HepG2 (cell line): ENCODE data around the gene MYEOV. TPM values are rescaled to one million over a fixed set of nuclear protein-coding genes. Genes with fewer than 3 reads are reported as not detected.

Experiments
- ATAC-seq: fragments of 200-7000 bp; cut with Tn5 transposase; 3 replicates; pipeline ENCODE4 v1.9.1; 2020; ENCODE audit warnings: mild to moderate bottlenecking, moderate library complexity
- BruUV-seq: library from RNA; stranded (reverse); fragments of 400-500 nt; replicated peaks from 2 replicates; lab custom pipeline; 2021; lab: Mats Ljungman, UMichigan
- CTCF ChIA-PET: fragments of 300-600 bp; formaldehyde crosslinking; extraction: SDS; loops from one replicate; lab custom pipeline; 2021; ENCODE audit warnings: low total read pairs, inconsistent platforms, low intra/inter-chr PET ratio; lab: Yijun Ruan, JAX
- POLR2A ChIA-PET: fragments of 350-600 bp; sonication (Branson Sonifier 250); formaldehyde crosslinking; loops from one replicate; lab custom pipeline; 2020; ENCODE audit warnings: antibody characterized with exemption, inconsistent platforms; lab: Yijun Ruan, JAX
- DNase-seq: peaks from one replicate; pipeline ENCODE4 v3.0.0-alpha.2; 2015; ENCODE audit warnings: low spot score
- FAIRE-seq: peaks from 3 replicates; lab custom pipeline; 2011; peaks lifted over from hg19 to GRCh38; lab: Jason Lieb, UNC
- H2AFZ ChIP-seq: one replicate; pipeline ENCODE4 v1.6.1; 2011; ENCODE audit warnings: low read length, inconsistent platforms
- H3K27ac ChIP-seq: fragments of 300-600 bp; 3 replicates; pipeline ENCODE4 v1.8.0; 2011; ENCODE audit warnings: mixed run types, mild to moderate bottlenecking, mixed read lengths, low read length, inconsistent platforms; ENCODE audit not compliant: insufficient read depth; ENCODE audit errors: extremely low read length
- H3K27me3 ChIP-seq, 2 experiments: fragments of 200-600 bp in 1 of 2; 2 replicates in 1 of 2; 3 replicates in 1 of 2; pipeline versions ENCODE4 v1.6.0 to v1.8.0; 2011; ENCODE audit warnings: low read length in 2 of 2, mild to moderate bottlenecking in 2 of 2, moderate library complexity in 2 of 2, inconsistent platforms in 1 of 2; ENCODE audit not compliant: insufficient read depth in 2 of 2, control insufficient read depth in 1 of 2
- H3K36me3 ChIP-seq, 2 experiments: fragments of 200-600 bp in 1 of 2; replicated peaks in 1 of 2; 2 replicates in 1 of 2; 3 replicates in 1 of 2; pipeline versions ENCODE4 v1.5.1 to v1.8.0; 2011; ENCODE audit warnings: low read length in 2 of 2, inconsistent platforms in 1 of 2; ENCODE audit not compliant: insufficient read depth in 2 of 2, control insufficient read depth in 1 of 2
- H3K4me1 ChIP-seq: 2 replicates; pipeline ENCODE4 v1.5.1; 2012; ENCODE audit warnings: low read length, inconsistent platforms; ENCODE audit not compliant: insufficient read depth
- H3K4me2 ChIP-seq: 2 replicates; pipeline ENCODE4 v1.6.0; 2011; ENCODE audit warnings: low read depth, low read length, inconsistent platforms
- H3K4me3 ChIP-seq, 3 experiments: fragments of 200-600 bp in 1 of 3; sonication (generic), shearing (Covaris generic) in 1 of 3; replicated peaks in 1 of 3; 2 replicates each; pipeline ENCODE4 v1.5.1; 2011 to 2016; ENCODE audit warnings: low read length in 3 of 3, inconsistent platforms in 2 of 3, low read depth in 2 of 3, mild to moderate bottlenecking in 2 of 3, control low read depth in 1 of 3, mixed read lengths in 1 of 3; ENCODE audit not compliant: insufficient read depth in 1 of 3
- H3K79me2 ChIP-seq: one replicate; pipeline ENCODE4 v1.6.1; 2011; ENCODE audit warnings: low read length, inconsistent platforms; ENCODE audit not compliant: insufficient read depth
- H3K9ac ChIP-seq: 2 replicates; pipeline ENCODE4 v1.6.0; 2011; ENCODE audit warnings: mild to moderate bottlenecking, low read depth, low read length, inconsistent platforms; ENCODE audit not compliant: insufficient read depth
- H3K9me3 ChIP-seq: 2 replicates; pipeline ENCODE4 v1.5.1; 2012; ENCODE audit warnings: mild to moderate bottlenecking, low read length
- H4K20me1 ChIP-seq: 2 replicates; pipeline ENCODE4 v1.6.0; 2011; ENCODE audit warnings: inconsistent platforms, mild to moderate bottlenecking, low read length, moderate library complexity; ENCODE audit not compliant: insufficient read depth
- IKZF5 ChIP-seq: IDR thresholded peaks from 2 replicates; pipeline ENCODE4 v1.6.1; 2018; ENCODE audit warnings: missing genetic modification reagents, mild to moderate bottlenecking, missing compliant biosample characterization
- MYNN ChIP-seq: sonication (generic); formaldehyde crosslinking; IDR thresholded peaks from 2 replicates; pipeline ENCODE4 v1.4.0; 2020; ENCODE audit warnings: mild to moderate bottlenecking, low read depth, missing genetic modification reagents
- NCOA2 ChIP-seq: sonication (generic); formaldehyde crosslinking; IDR thresholded peaks from 2 replicates; pipeline ENCODE4 v1.8.0; 2022; ENCODE audit warnings: inconsistent platforms
- NKX3-1 ChIP-seq: sonication (generic); formaldehyde crosslinking; IDR thresholded peaks from 2 replicates; pipeline ENCODE4 v1.5.0; 2020; ENCODE audit warnings: missing genetic modification reagents
- PRDM4 ChIP-seq: sonication (generic); formaldehyde crosslinking; IDR thresholded peaks from 2 replicates; pipeline ENCODE4 v1.9.0; 2021; ENCODE audit warnings: missing genetic modification reagents, borderline replicate concordance
- RNF219 ChIP-seq: sonication (generic); formaldehyde crosslinking; IDR thresholded peaks from 2 replicates; pipeline ENCODE4 v1.5.0; 2020; ENCODE audit warnings: mild to moderate bottlenecking, missing genetic modification reagents
- RORA ChIP-seq: sonication (generic); formaldehyde crosslinking; IDR thresholded peaks from 2 replicates; pipeline ENCODE4 v1.5.0; 2020; ENCODE audit warnings: mild to moderate bottlenecking, missing genetic modification reagents, moderate library complexity
- SOX13 ChIP-seq, 3 experiments: fragments of 450-650 bp in 1 of 3; sonication (generic) in 1 of 3; formaldehyde crosslinking in 1 of 3; IDR thresholded peaks in 2 of 3; conservative IDR thresholded peaks in 1 of 3; 2 replicates each; pipeline versions ENCODE4 v1.5.0 to v1.6.1; 2016 to 2020; ENCODE audit warnings: antibody characterized with exemption in 1 of 3, mild to moderate bottlenecking in 1 of 3, missing compliant biosample characterization in 1 of 3, missing genetic modification reagents in 1 of 3, moderate library complexity in 1 of 3
- TBX2 ChIP-seq: sonication (generic); formaldehyde crosslinking; IDR thresholded peaks from 2 replicates; pipeline ENCODE4 v1.5.0; 2020; ENCODE audit warnings: missing genetic modification reagents, mild to moderate bottlenecking, borderline replicate concordance
- U2AF1 ChIP-seq: fragments of 200-400 bp; formaldehyde crosslinking; optimal IDR thresholded peaks from 2 replicates; pipeline ENCODE3; 2017; ENCODE audit warnings: mild to moderate bottlenecking, low read depth, low read length
- ZBTB1 ChIP-seq: sonication (generic); formaldehyde crosslinking; IDR thresholded peaks from 2 replicates; pipeline ENCODE4 v1.4.0; 2020; ENCODE audit warnings: missing genetic modification reagents, borderline replicate concordance
- ZEB1 ChIP-seq: IDR thresholded peaks from 2 replicates; pipeline ENCODE4 v1.6.1; 2012; ENCODE audit warnings: mild to moderate bottlenecking, low read depth, inconsistent platforms; ENCODE audit not compliant: insufficient replicate concordance
- ZNF18 ChIP-seq: sonication (generic); formaldehyde crosslinking; IDR thresholded peaks from 2 replicates; pipeline ENCODE4 v1.8.0; 2022; ENCODE audit warnings: mild to moderate bottlenecking, missing genetic modification reagents; ENCODE audit not compliant: insufficient replicate concordance
- ZNF30 ChIP-seq: sonication (generic); formaldehyde crosslinking; IDR thresholded peaks from 2 replicates; pipeline ENCODE4 v1.5.0; 2020; ENCODE audit warnings: mild to moderate bottlenecking, missing genetic modification reagents
- ZNF337 ChIP-seq: sonication (generic); formaldehyde crosslinking; IDR thresholded peaks from 2 replicates; pipeline ENCODE4 v1.5.1; 2020; ENCODE audit warnings: missing genetic modification reagents, low read depth, mild to moderate bottlenecking, borderline replicate concordance
- WGBS: methylation state at CpG from one replicate; pipeline ENCODE4 v1.1.6; 2017; ENCODE audit warnings: low lambda C conversion rate; 5-methylcytosine and 5-hydroxymethylcytosine counted together
- in situ Hi-C: cut with HindIII; loops from 2 replicates; pipeline ENCODE4 v1.10.0; 2017; ENCODE audit warnings: low pct_unique_long_range_greater_than_20kb; ENCODE audit not compliant: extremely low pct_ligation_motif_present
- intact Hi-C: fragments of 100-400 bp; cut with micrococcal nuclease; formaldehyde crosslinking; loops from one replicate; pipeline ENCODE4 v1.10.0; 2022; ENCODE audit not compliant: unreplicated experiment
- polyA plus RNA-seq, 8 experiments: library from polyadenylated mRNA; depleted of rRNA in 3 of 8; stranded (reverse) in 7 of 8; unstranded in 1 of 8; fragments of >200 nt; fragmentation: Illumina TruSeq in 4 of 8; extraction: Trizol in 4 of 8; gene quantifications; 2 replicates each; pipeline versions ENCODE4 v1.2.1 to v1.2.3, GENCODE V29; 2011 to 2016; ENCODE audit warnings: low read depth in 4 of 8, missing spikeins in 1 of 8, mixed read lengths in 1 of 8; ENCODE audit not compliant: insufficient read depth in 1 of 8
- total RNA-seq, 5 experiments: library from RNA; depleted of rRNA; stranded (reverse); fragments of >200 nt; fragmentation: Illumina TruSeq; extraction: Trizol; gene quantifications; 2 replicates each; pipeline ENCODE4 v1.2.3, GENCODE V29; 2016; ENCODE audit warnings: low read depth in 1 of 5

Gene MYEOV
- total and polyA plus RNA-seq, 2 of the 13 experiments (the other 11 are each of a cell fraction or from before 2014, with no cell fraction given): 0.33 to 1.8 TPM

- TF ChIP-seq PRDM4 (CRISPR knock-in tag): no peak
Measured at GRCh38 chr11:69293087-69293486, 868 bp upstream of the MYEOV start (continued).

GRCh38 chr11:69294571-69295078 lies 670 bp downstream of the MYEOV start:
- Histone ChIP-seq H3K9ac (no peak overlapping the region), H3K4me1 (peaks cover 43% of the 10 kb centered on the region), H4K20me1 (no peaks in the 10 kb centered on the region), H3K79me2 (no peaks in the 10 kb centered on the region), H3K27me3 (no peaks in the 10 kb centered on the region), H3K4me3 (no peak overlapping the region), H3K27ac (no peak overlapping the region), H3K36me3 (no peaks in the 10 kb centered on the region), H2AFZ (no peak overlapping the region), H3K9me3 (no peaks in the 10 kb centered on the region), H3K4me2 (no peak overlapping the region)
- POLR2A ChIA-PET: no interaction called here
- CTCF ChIA-PET: no interaction called here
- ATAC-seq (no peak), FAIRE-seq (no peak), DNase-seq (no peak)
- intact Hi-C loops: loop anchor here (10.0 kb wide), 1 partner anchor 1100 kb away; the partner anchor contains the start of gene CTTN
- BruUV-seq: no TSS peak
- WGBS: no CpG with 5 or more reads among the region's 8 CpGs
- in situ Hi-C loops: loop anchor here (5.0 to 10.0 kb wide), 3 partner anchors 138 to 348 kb away; partner anchors contain the start of gene CCND1
- TF ChIP-seq TBX2 (CRISPR knock-in tag): no peak
- TF ChIP-seq MYNN (CRISPR knock-in tag): no peak
- no peak for TF ChIP-seq ZNF30 (CRISPR knock-in tag)
- TF ChIP-seq ZEB1: no peak
- TF ChIP-seq RNF219 (CRISPR knock-in tag): no peak
- TF ChIP-seq ZNF337 (CRISPR knock-in tag): no peak
- no peak for TF ChIP-seq RORA (CRISPR knock-in tag)
- no peak for TF ChIP-seq U2AF1
- TF ChIP-seq NKX3-1 (CRISPR knock-in tag): no peak
- no peak for TF ChIP-seq ZNF18 (CRISPR knock-in tag)
- no peak for TF ChIP-seq ZBTB1 (CRISPR knock-in tag)
- TF ChIP-seq IKZF5: no peak
- no peak for TF ChIP-seq SOX13 (IDR thresholded peaks at IDR 0.05)
- TF ChIP-seq SOX13 (CRISPR knock-in tag; conservative IDR thresholded peaks at IDR 0.05 in 1 of 2, IDR thresholded peaks at IDR 0.05 in 1 of 2): no peak
- TF ChIP-seq NCOA2: no peak
